Brain microvascular endothelial cell (primary cell): ENCODE measurements around the gene VPS33B.

ENCODE experiments used
- DNase-seq: peaks from one replicate; pipeline ENCODE4 v3.0.0-alpha.2; 2020
- H3K27ac ChIP-seq: fragments of 250-450 bp; sonication (Bioruptor Pico); 2 replicates; pipeline ENCODE4 v1.5.1; 2020; ENCODE audit warnings: mild to moderate bottlenecking, moderate library complexity
- H3K27me3 ChIP-seq: fragments of 250-450 bp; sonication (Bioruptor Pico); replicated peaks from 2 replicates; pipeline ENCODE4 v1.5.1; 2020; ENCODE audit warnings: mild to moderate bottlenecking
- H3K36me3 ChIP-seq: fragments of 250-450 bp; sonication (Bioruptor Pico); replicated peaks from 2 replicates; pipeline ENCODE4 v1.5.1; 2020; ENCODE audit warnings: mild to moderate bottlenecking
- H3K4me3 ChIP-seq: 2 replicates; pipeline ENCODE4 v1.5.1; 2011; ENCODE audit warnings: low read depth, mild to moderate bottlenecking, control low read depth, low read length, moderate library complexity
- CTCF ChIP-seq: IDR thresholded peaks from 2 replicates; pipeline ENCODE4 v1.5.1; 2011; ENCODE audit warnings: low read depth, mild to moderate bottlenecking, moderate library complexity, low read length, control low read depth, inconsistent platforms; ENCODE audit errors: missing control alignments
- in situ Hi-C: cut with HindIII; loops from 2 replicates; pipeline ENCODE4 v1.10.0; 2017; ENCODE audit warnings: low sequenced_read_pairs, low pct_ligation_motif_present

Gene VPS33B

GRCh38 chr15:90968434-90968833, 54.0 kb downstream of the VPS33B start:
- in situ Hi-C loops = no loop called here
- Histone ChIP-seq H3K27ac (no peak overlapping the region), H3K4me3 (no peak overlapping the region), H3K36me3 (peaks cover 32% of the 10 kb centered on the region), H3K27me3 (no peaks in the 10 kb centered on the region)
- DNase-seq = no peak
- TF ChIP-seq CTCF = no peak

DNA sequence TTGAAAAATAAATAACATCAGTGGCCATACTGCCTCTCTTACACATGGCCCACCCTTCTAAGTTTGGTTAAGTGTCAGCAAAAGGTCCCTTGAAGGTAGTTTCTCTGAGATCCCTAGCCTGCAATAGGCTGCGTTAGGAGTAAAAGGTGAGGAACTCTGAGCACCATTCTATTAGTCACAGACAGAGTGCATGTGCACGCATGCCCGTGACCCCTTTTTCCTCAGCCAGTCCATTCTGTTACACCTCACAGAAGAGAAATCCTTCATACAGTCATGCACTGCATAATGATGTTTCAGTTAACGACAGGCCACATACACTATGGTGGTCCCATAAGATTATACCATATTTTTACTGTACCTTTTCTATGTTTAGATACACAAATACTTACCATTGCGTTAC, 55.2 kb downstream of the VPS33B start:
- peaks cover 27% of the 10 kb centered on the region for H3K36me3 ChIP-seq
- in situ Hi-C loops = no loop called here
- H3K4me3 ChIP-seq = no peak overlapping the region
- no peak for TF ChIP-seq CTCF
- no peak overlapping the region for H3K27ac ChIP-seq
- no peak for DNase-seq
- H3K27me3 ChIP-seq = no peaks in the 10 kb centered on the region

DNA sequence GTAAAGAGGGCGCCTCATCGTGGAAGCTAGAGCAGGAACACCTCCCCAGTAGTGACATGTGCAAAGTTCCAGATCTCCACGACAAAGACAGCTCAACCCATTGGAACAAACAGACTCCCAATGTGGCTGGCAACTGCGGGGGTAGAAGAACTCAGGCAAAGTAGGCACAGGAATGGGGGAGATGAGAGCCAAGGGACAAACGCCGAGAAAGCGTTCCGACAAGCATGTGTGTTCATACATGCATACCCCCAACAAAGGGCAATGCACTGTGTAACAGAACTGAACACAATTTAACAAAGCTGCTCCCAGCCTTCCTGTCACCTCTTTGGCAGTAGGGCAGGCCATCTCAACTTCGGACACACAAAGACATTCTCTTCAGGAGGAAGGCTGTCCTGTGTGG, 56.1 kb downstream of the VPS33B start:
- TF ChIP-seq CTCF = no peak
- Histone ChIP-seq H3K27ac (no peak overlapping the region), H3K4me3 (no peak overlapping the region), H3K36me3 (peaks cover 30% of the 10 kb centered on the region), H3K27me3 (no peaks in the 10 kb centered on the region)
- DNase-seq = no peak
- in situ Hi-C loops = no loop called here

GRCh38 chr15:90962021-90962420, 60.4 kb downstream of the VPS33B start:
- H3K27me3 ChIP-seq = no peaks in the 10 kb centered on the region
- in situ Hi-C loops = no loop called here
- H3K4me3 ChIP-seq = no peak overlapping the region
- no peak overlapping the region for H3K27ac ChIP-seq
- no peak for DNase-seq
- TF ChIP-seq CTCF = no peak
- peaks cover 15% of the 10 kb centered on the region for H3K36me3 ChIP-seq

DNA sequence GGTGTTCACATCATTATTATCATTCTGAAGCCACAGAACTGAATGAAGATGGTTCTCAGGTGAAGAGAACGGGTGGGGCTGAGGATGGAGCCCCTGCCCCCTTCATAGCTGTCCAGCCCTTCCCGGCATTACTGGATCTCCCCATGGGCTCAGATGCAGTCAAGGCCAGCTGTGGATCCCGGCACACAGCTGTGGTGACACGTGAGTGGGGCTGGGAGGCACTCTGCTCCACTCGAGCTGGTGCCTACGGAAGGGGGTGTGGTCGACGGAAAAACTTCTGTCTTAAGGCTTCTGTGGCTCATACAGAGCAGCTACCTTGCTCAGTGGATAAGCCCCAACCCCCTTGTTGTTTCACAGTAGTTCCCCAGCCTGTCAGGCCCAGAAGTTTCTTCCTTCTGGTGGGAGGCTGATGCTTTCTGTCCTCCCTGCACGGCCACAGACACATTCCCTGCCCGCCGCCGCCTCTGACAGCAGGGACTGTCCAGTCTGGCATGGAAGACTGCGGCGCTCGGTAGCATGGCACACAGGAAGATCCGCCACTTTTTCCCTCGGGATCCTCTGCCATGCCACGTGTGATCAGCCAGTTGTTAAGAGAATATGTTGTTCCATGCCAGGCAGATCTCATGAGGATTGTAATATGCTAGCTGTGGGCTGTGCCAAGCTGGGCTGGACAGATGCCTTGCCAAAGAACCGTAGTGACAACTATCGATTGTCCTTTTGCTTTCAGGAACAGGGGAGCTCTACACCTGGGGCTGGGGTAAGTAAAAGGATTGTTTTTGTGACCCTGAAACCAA, 61.9 kb downstream of the VPS33B start:
- H3K36me3 ChIP-seq = peaks cover 5% of the 10 kb centered on the region
- no peak overlapping the region for H3K27ac ChIP-seq
- H3K27me3 ChIP-seq = no peaks in the 10 kb centered on the region
- DNase-seq = no peak
- no peak for TF ChIP-seq CTCF
- H3K4me3 ChIP-seq = no peak overlapping the region
- in situ Hi-C loops = no loop called here

- no peak for DNase-seq
- in situ Hi-C loops = no loop called here
- H3K36me3 ChIP-seq = peaks cover 5% of the 10 kb centered on the region
Measured at GRCh38 chr15:90959894-90960293, 62.5 kb downstream of the VPS33B start.

More at GRCh38 chr15:90959894-90960293, 62.5 kb downstream of the VPS33B start:
- no peak for TF ChIP-seq CTCF
- no peak overlapping the region for H3K4me3 ChIP-seq
- no peak overlapping the region for H3K27ac ChIP-seq
- no peaks in the 10 kb centered on the region for H3K27me3 ChIP-seq
